ENCODE results near the gene DGCR8.

DGCR8 gene

GRCh38 chr22:20079745-20080444 lies at the start of gene DGCR8:
TSS of gene DGCR8 (plus strand) at chr22:20080241. CDS start at chr22:20085964, 5,723 bp downstream.
- H3K27ac ChIP-seq (ENCODE audit: low read depth, low read length) = peak within 1 kb of the TSS; percentile 52
- H3K36me3 ChIP-seq (ENCODE audit: control insufficient read depth, low read length) = peaks cover 30% of the 10 kb centered on the region
- TF ChIP-seq EZH2phosphoT487 (IDR thresholded peaks at IDR 0.05; ENCODE audit: borderline replicate concordance, low read length) (no peak), CTCF (IDR thresholded peaks at IDR 0.05; ENCODE audit: low read depth, low read length, poor library complexity, severe bottlenecking) (no peak)
- H3K27me3 ChIP-seq (ENCODE audit: control insufficient read depth, low read length) = no peaks in the 10 kb centered on the region
- peaks cover 51% of the 10 kb centered on the region for H3K79me2 ChIP-seq (ENCODE audit: control insufficient read depth, low read length)
- no peaks in the 10 kb centered on the region for H3K9me3 ChIP-seq (ENCODE audit: control insufficient read depth, insufficient read depth, low read length)
- peak within 1 kb of the TSS; percentile 97 for H3K4me3 ChIP-seq (ENCODE audit: low read length)
- H3K4me1 ChIP-seq (ENCODE audit: control insufficient read depth, low read length) = peaks cover 35% of the 10 kb centered on the region
- peaks cover 5% of the 10 kb centered on the region; the same call in 1 of the 2 replicates for H3F3A ChIP-seq (ENCODE audit: control insufficient read depth, insufficient read depth)
- H4K20me1 ChIP-seq (ENCODE audit: control insufficient read depth, insufficient read depth, low read depth, low read length) = peaks cover 22% of the 10 kb centered on the region; the same call in 1 of the 2 replicates
- peak within 1 kb of the TSS; percentile 91 for H3K4me2 ChIP-seq (ENCODE audit: low read length)
- no peaks in the 10 kb centered on the region for H3K9me2 ChIP-seq (replicated peaks; ENCODE audit: control insufficient read depth, low read length)

- Histone ChIP-seq H3K4me1 (ENCODE audit: control insufficient read depth, low read length) (peaks cover 60% of the 10 kb centered on the region), H3K4me3 (ENCODE audit: low read length) (peak overlapping the region; percentile 42), H4K20me1 (ENCODE audit: control insufficient read depth, insufficient read depth, low read depth, low read length) (no peaks in the 10 kb centered on the region), H3K9me2 (replicated peaks; ENCODE audit: control insufficient read depth, low read length) (no peaks in the 10 kb centered on the region), H3K36me3 (ENCODE audit: control insufficient read depth, low read length) (peaks cover 20% of the 10 kb centered on the region), H3K27ac (ENCODE audit: low read depth, low read length) (peak overlapping the region; percentile 92), H3K79me2 (ENCODE audit: control insufficient read depth, low read length) (peaks cover 60% of the 10 kb centered on the region), H3K4me2 (ENCODE audit: low read length) (peak overlapping the region; percentile 65), H3K27me3 (ENCODE audit: control insufficient read depth, low read length) (no peaks in the 10 kb centered on the region), H3F3A (ENCODE audit: control insufficient read depth, insufficient read depth) (peaks cover 8% of the 10 kb centered on the region; the same call in 1 of the 2 replicates), H3K9me3 (ENCODE audit: control insufficient read depth, insufficient read depth, low read length) (peaks cover 8% of the 10 kb centered on the region; the same call in 1 of the 2 replicates)
- TF ChIP-seq EZH2phosphoT487 (IDR thresholded peaks at IDR 0.05; ENCODE audit: borderline replicate concordance, low read length) (no peak), CTCF (IDR thresholded peaks at IDR 0.05; ENCODE audit: low read depth, low read length, poor library complexity, severe bottlenecking) (no peak)
Observed at GRCh38 chr22:20031732-20032406, 48.2 kb upstream of the DGCR8 start.

- peaks cover 8% of the 10 kb centered on the region; the same call in 1 of the 2 replicates for H3F3A ChIP-seq (ENCODE audit: control insufficient read depth, insufficient read depth)
- H4K20me1 ChIP-seq (ENCODE audit: control insufficient read depth, insufficient read depth, low read depth, low read length) = no peaks in the 10 kb centered on the region
- H3K4me1 ChIP-seq (ENCODE audit: control insufficient read depth, low read length) = peaks cover 66% of the 10 kb centered on the region
- TF ChIP-seq EZH2phosphoT487 (IDR thresholded peaks at IDR 0.05; ENCODE audit: borderline replicate concordance, low read length) (no peak), CTCF (IDR thresholded peaks at IDR 0.05; ENCODE audit: low read depth, low read length, poor library complexity, severe bottlenecking) (no peak)
- H3K9me2 ChIP-seq (replicated peaks; ENCODE audit: control insufficient read depth, low read length) = no peaks in the 10 kb centered on the region
- H3K4me2 ChIP-seq (ENCODE audit: low read length) = peak overlapping the region; percentile 65
- peak overlapping the region; percentile 42 for H3K4me3 ChIP-seq (ENCODE audit: low read length)
- peaks cover 8% of the 10 kb centered on the region; the same call in 1 of the 2 replicates for H3K9me3 ChIP-seq (ENCODE audit: control insufficient read depth, insufficient read depth, low read length)
- no peaks in the 10 kb centered on the region for H3K27me3 ChIP-seq (ENCODE audit: control insufficient read depth, low read length)
- H3K27ac ChIP-seq (ENCODE audit: low read depth, low read length) = peak overlapping the region; percentile 92
- H3K79me2 ChIP-seq (ENCODE audit: control insufficient read depth, low read length) = peaks cover 60% of the 10 kb centered on the region
- H3K36me3 ChIP-seq (ENCODE audit: control insufficient read depth, low read length) = peaks cover 23% of the 10 kb centered on the region
Observed at GRCh38 chr22:20032407-20032991, 47.5 kb upstream of the DGCR8 start.

Measured in DOHH2 (cell line).